Smooth muscle cell (in vitro differentiated cells): ENCODE results near the gene ACOXL. TPM values are rescaled to one million over a fixed set of nuclear protein-coding genes. Genes with fewer than 3 reads are reported as not detected.

Experiments
- DNase-seq: peaks from one replicate; lab custom pipeline; 2025; ENCODE audit not compliant: unreplicated experiment; lab: John Stamatoyannopoulos, UW
- H2AFZ ChIP-seq: fragments of 200-600 bp; sonication (generic); 2 replicates; pipeline ENCODE4 v1.6.0; 2016; ENCODE audit warnings: antibody characterized with exemption, low read depth, mild to moderate bottlenecking
- H3F3A ChIP-seq: fragments of 200-600 bp; sonication (generic); 2 replicates; pipeline ENCODE4 v1.6.0; 2017; ENCODE audit warnings: antibody characterized with exemption, low read depth
- H3K27ac ChIP-seq: fragments of 200-600 bp; sonication (generic); 2 replicates; pipeline ENCODE4 v1.5.1; 2016; ENCODE audit warnings: low read depth, mild to moderate bottlenecking
- H3K27me3 ChIP-seq: fragments of 200-600 bp; sonication (generic); 2 replicates; pipeline ENCODE4 v1.6.1; 2016; ENCODE audit warnings: low read depth, mild to moderate bottlenecking
- H3K36me3 ChIP-seq: fragments of 200-600 bp; sonication (generic); 2 replicates; pipeline ENCODE4 v1.5.1; 2016; ENCODE audit warnings: low read depth
- H3K4me1 ChIP-seq: fragments of 200-600 bp; sonication (generic); 2 replicates; pipeline ENCODE4 v1.5.1; 2016; ENCODE audit warnings: low read depth
- H3K4me2 ChIP-seq: fragments of 200-600 bp; sonication (generic); 2 replicates; pipeline ENCODE4 v1.6.0; 2016; ENCODE audit warnings: mild to moderate bottlenecking
- H3K4me3 ChIP-seq: fragments of 200-600 bp; sonication (generic); 2 replicates; pipeline ENCODE4 v1.5.1; 2016; ENCODE audit warnings: mild to moderate bottlenecking
- H3K79me2 ChIP-seq: fragments of 200-600 bp; sonication (generic); 2 replicates; pipeline ENCODE4 v1.6.0; 2016; ENCODE audit warnings: low read depth, mild to moderate bottlenecking
- H3K9ac ChIP-seq: fragments of 200-600 bp; sonication (generic); 2 replicates; pipeline ENCODE4 v1.6.0; 2016; ENCODE audit warnings: low read depth
- H3K9me3 ChIP-seq: fragments of 200-600 bp; sonication (generic); replicated peaks from 2 replicates; pipeline ENCODE4 v1.5.1; 2016; ENCODE audit warnings: low read depth
- H4K20me1 ChIP-seq: fragments of 200-600 bp; sonication (generic); 2 replicates; pipeline ENCODE4 v1.6.0; 2016; ENCODE audit warnings: low read depth
- CTCF ChIP-seq: fragments of 200-600 bp; sonication (generic); IDR thresholded peaks from 2 replicates; pipeline ENCODE4 v1.5.1; 2017; ENCODE audit warnings: borderline replicate concordance, mild to moderate bottlenecking, antibody characterized with exemption; ENCODE audit not compliant: insufficient read depth, poor library complexity, severe bottlenecking
- WGBS: methylation state at CpG from one replicate; pipeline ENCODE4 v1.1.7; 2016; ENCODE audit warnings: low lambda C conversion rate; 5-methylcytosine and 5-hydroxymethylcytosine counted together
- polyA plus RNA-seq: library from polyadenylated mRNA; unstranded; fragments of >200 nt; fragmentation: Nextera tagmentation; extraction: Ambion mirVana; gene quantifications from 2 replicates; pipeline ENCODE4 v1.2.1, GENCODE V29; 2016
- total RNA-seq: library from RNA; depleted of rRNA; stranded (reverse); fragments of >200 nt; gene quantifications from 2 replicates; pipeline ENCODE4 v1.2.3, GENCODE V29; 2014

ACOXL gene
- total and polyA plus RNA-seq, 2 experiments from 2014 or later = not detected

- Histone ChIP-seq H2AFZ (no peak overlapping the region), H3K4me1 (no peaks in the 10 kb centered on the region), H3K9ac (no peak overlapping the region), H3K36me3 (no peaks in the 10 kb centered on the region), H3K9me3 (peaks cover 16% of the 10 kb centered on the region), H3K4me2 (no peak overlapping the region), H3K4me3 (no peak overlapping the region), H4K20me1 (no peaks in the 10 kb centered on the region), H3F3A (no peaks in the 10 kb centered on the region), H3K79me2 (no peaks in the 10 kb centered on the region), H3K27ac (no peak overlapping the region), H3K27me3 (no peaks in the 10 kb centered on the region)
- DNase-seq = no peak
- TF ChIP-seq CTCF = no peak
- 79% methylated on average over 7 of the region's 7 CpGs for WGBS
Observed at GRCh38 chr2:111007757-111008688, 275.6 kb downstream of the ACOXL start.

- no peaks in the 10 kb centered on the region for H3K79me2 ChIP-seq
- no peaks in the 10 kb centered on the region for H3K4me1 ChIP-seq
- H3K27ac ChIP-seq = no peak overlapping the region
- no peak overlapping the region for H3K4me2 ChIP-seq
- H2AFZ ChIP-seq = no peak overlapping the region
- no peaks in the 10 kb centered on the region for H3K36me3 ChIP-seq
- no peak for TF ChIP-seq CTCF
- H3K27me3 ChIP-seq = no peaks in the 10 kb centered on the region
- no peak overlapping the region for H3K9ac ChIP-seq
- H3F3A ChIP-seq = no peaks in the 10 kb centered on the region
- no peak overlapping the region for H3K4me3 ChIP-seq
- DNase-seq = no peak
- no peaks in the 10 kb centered on the region for H4K20me1 ChIP-seq
- peaks cover 18% of the 10 kb centered on the region for H3K9me3 ChIP-seq
Observed at GRCh38 chr2:111011218-111011617, 278.8 kb downstream of the ACOXL start.

- H3K27me3 ChIP-seq = no peaks in the 10 kb centered on the region
- H3K79me2 ChIP-seq = no peaks in the 10 kb centered on the region
- no peak overlapping the region for H3K27ac ChIP-seq
- no peak overlapping the region for H3K4me3 ChIP-seq
- DNase-seq = no peak
- no peak for TF ChIP-seq CTCF
- no peak overlapping the region for H3K4me2 ChIP-seq
- no peaks in the 10 kb centered on the region for H3F3A ChIP-seq
- H4K20me1 ChIP-seq = no peaks in the 10 kb centered on the region
- no peaks in the 10 kb centered on the region for H3K4me1 ChIP-seq
- WGBS = 92% methylated on average over 2 of the region's 2 CpGs
- peaks cover 14% of the 10 kb centered on the region for H3K9me3 ChIP-seq
- no peaks in the 10 kb centered on the region for H3K36me3 ChIP-seq
- H3K9ac ChIP-seq = no peak overlapping the region
- no peak overlapping the region for H2AFZ ChIP-seq
Observed at GRCh38 chr2:111015283-111015995, 283.1 kb downstream of the ACOXL start.
